ENCODE results near the gene OR7C1.
"Not testable (repeated sequence)": the region's sequence is repeated elsewhere in the genome, so short reads cannot be mapped to it uniquely, and the experiment has no call there.

Gene OR7C1

DNA sequence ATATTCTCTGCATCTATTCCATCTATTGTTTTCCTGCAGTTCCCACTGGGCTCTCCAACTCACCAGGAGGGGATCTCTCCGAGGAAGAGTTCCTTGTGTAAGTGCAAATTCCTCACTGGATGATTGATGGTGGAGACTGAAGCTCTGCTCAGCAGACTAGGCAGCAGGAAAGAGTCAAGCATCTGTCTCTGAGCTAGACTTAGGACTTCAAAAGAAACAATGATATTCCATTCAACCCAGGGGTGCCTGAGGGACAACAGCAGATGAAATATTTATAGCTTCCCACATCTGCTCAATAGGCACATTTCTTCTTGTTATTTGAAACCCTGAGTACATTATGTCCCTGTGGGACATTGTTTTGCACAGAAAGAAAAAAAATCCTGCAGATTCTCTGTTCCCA, at the start of gene OR7C1, which contains the start of gene OR7A5:
TSS of gene OR7C1 (minus strand) at position 175 of the 400 bp plus-strand sequence. CDS start 35,049 bp downstream, outside the sequence.
TSS of gene OR7A5 (minus strand) at position 175 of the 400 bp plus-strand sequence. CDS start 6,944 bp downstream, outside the sequence.
- no peak for DNase-seq

DNA sequence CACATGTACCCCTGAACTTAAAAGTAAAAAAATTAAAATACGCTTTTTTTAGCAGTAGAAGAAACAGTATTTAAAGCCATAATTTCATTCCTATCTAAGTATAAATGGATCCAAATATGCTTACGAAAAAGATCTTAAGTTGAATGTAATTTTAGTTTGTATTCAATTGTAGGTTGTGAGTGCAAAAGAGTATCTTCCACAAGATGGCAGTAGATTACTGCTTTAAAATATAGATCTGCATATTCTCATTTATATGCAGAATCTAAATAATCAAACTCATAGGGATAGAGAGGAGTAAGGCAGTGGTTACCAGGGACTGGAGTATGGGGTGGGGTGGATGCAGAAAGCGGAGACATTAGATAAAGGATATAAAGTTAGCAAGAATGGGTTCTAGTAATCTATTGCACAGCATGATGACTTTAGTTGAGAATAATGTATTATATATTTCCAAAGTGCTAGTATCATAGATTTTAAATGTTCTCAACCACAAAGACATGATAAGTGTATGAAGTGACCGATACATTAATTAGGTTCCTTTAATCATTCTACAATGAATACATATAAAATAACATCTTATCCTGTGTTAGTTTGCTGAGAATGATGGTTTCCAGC, 36.7 kb upstream of the OR7C1 start:
- DNase-seq: no peak

DNA sequence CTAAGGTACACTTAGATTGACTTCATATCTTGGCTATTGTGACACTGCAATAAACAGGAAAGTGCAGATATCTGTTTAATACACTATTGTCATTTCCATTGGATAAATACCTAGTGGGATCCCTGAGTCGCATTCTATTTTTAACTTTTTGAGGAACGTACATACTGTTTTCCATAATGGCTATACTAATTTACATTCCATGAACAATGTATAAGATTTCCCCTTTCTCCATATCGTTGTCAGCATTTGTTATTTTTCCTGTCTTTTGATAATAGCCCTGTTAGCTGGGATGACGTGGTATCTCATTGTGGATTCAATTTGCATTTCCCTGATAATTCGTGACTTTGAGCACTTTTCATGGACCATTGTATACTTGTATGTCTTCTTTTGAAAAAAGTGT, 33.5 kb upstream of the OR7C1 start:
- no peak for DNase-seq

DNA sequence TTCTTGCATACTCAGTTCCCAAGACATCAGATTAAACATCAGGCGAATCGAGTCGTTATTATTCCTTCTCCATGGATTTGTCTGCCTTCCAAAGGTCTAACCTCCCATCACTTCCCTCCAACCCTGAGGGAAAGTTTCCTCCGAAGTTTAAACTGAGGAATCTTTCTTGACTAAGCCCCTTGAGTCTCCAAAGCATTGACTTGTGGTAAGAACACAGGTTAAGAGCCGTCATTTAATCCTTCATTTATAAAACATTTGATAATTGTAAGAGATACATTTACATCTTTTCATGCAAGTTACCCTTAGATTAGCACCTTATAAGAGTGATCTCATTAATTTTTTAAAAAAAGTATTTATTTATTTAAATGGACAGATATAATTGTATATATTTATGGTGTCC, 13.8 kb upstream of the OR7C1 start, which contains the start of gene OR7A10:
TSS of gene OR7A10 (minus strand) at position 101 of the 400 bp plus-strand sequence. CDS start 7,045 bp downstream, outside the sequence.
- no peak for DNase-seq

DNA sequence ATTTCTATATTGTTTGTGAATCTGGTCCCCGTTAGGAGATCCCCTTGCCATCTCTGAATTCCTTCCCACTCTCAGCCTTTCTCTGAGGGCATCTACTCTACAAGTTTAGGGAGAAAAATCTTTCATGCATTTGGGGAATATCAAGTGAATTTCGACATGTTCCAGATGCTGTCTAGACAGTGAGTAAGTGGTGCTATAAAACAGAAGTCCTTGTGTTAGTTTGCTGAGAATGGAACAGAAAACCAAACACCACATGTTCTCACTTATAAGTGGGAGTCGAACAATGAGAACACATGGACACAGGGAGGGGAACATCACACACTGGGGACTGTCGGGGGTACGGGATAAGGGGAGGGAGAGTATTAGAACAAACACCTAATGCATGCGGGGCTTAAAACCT, 8.6 kb upstream of the OR7C1 start:
- no peak for DNase-seq

DNA sequence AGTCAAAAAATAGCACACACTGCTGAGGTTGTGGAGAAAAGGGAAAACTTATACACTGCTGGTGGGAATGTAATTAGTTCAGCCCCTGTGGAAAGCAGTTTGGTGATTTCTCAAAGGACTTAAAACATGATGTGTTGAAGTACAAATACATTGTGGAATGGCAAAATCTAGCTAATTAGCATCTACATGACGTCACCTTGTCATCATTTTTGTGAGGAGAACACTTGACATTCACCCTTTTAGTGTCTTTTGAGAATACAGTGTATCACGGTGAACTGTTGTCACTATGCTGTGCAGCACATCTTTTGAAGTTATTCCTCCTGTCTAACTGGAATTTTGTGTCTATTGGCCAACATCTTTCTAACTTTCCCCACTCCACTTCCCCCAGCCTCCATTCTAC, 8.2 kb upstream of the OR7C1 start:
- no peak for DNase-seq

DNA sequence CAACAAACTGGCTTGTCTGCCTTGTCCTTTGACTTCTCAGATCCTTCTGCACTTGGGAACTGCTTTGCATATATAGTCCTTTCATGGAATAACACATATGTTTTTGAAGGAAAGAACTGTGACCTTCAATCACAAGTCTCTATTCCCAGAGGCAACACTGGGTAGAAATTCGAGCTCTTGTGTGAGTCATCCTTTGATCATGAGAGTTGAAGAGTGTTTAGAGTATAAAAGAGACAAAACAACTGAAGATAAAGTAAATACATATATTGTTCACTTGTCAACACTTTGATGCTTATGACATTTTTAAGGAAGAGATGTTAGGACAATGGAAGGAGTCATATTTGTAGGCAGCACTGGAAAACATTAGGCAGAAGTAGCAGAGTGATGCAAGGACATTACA, 5.2 kb upstream of the OR7C1 start:
- DNase-seq: no peak

DNA sequence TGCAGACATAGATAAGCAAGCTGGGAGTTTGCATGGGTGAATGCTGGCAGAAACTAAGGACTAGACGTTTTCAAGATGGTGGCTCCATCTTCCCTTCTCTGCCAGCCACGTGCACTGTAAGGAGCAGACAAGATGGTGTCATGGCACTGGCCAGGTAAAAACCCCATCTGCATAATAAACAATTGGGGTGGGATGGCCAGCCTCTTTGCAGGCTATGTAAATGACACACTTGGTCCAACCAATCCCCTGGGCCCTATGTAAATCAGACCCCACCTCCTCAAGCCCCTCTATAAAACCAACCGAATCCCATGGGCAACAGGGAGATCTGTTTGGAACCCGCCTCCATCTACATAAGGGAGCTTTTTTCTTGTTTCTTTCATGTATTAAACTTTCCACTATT, 2.4 kb upstream of the OR7C1 start:
- no peak for DNase-seq

DNA sequence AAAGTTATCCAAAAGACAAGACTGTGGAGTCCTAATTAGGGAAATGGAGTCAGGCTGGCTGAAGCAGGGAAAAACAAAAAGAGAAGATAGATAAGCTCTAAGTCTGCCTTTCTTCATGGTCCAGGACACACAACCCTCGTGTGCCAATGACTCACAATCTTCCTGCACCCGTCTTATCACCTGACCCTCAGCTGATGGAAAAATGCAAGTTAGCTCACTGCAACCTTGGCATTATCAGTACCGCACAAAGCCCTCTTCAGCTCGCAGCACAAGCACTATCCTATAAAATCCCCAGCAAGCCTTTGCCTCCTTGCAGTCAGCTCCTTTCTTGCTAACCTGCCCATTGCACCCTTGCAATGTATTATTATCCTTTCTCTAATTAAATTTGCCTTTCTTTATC, 4.3 kb downstream of the OR7C1 start:
- DNase-seq: no peak

DNA sequence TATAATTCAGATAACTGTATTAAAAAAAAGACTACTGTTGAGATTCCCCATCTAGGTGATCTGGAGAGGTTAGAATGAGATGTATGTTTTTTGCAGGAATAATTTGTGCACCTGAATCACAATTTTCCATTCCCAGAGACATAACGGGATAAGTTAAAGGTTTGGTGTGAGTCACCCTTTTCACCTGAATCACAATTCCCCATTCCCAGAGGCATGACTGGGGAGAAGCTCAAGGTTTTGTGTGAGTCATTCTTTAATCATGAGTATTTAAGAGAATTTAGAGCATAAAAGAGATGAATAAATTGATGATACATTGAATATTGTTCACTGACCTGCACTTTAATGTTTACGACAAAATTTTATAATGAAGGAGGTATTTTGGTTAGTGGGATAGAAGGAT, 9.0 kb downstream of the OR7C1 start:
- DNase-seq: no peak

DNA sequence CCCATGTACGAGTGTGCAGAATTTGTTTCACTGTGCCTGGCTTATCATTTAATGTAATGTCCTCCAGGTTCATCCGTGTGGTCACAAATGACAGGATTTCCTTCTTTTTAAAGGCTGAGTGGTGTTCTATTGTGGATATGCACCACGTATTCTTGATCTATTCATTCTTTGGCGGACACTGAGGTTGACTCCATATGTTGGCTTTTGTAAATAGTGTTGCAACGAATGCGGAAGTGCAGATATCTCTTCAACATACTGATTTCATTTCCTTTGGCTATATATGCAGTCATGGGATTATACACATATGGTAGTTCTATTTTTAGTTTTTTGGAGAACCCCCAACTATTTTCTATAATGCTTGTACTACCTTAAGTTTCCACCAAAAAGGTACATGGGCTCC, 13.0 kb downstream of the OR7C1 start:
- DNase-seq: no peak

DNA sequence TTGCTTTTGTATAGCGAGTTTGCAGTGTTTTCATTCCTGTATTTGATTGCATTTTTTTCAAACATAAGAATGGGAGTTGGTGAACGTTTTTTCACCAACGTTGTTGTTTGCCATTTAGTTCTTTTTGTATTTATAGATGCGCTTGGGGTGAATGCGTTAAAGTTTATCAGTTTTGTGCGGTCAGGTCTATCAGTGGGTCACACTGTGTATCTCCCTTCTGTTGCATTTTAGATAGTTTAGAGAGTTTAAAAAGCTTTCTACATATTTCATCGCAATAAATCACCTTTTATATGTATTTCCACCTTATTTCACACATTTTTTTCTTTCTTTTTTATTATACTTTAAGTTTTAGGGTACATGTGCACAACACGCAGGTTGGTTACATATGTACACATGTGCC, 16.4 kb downstream of the OR7C1 start:
- DNase-seq: no peak

DNA sequence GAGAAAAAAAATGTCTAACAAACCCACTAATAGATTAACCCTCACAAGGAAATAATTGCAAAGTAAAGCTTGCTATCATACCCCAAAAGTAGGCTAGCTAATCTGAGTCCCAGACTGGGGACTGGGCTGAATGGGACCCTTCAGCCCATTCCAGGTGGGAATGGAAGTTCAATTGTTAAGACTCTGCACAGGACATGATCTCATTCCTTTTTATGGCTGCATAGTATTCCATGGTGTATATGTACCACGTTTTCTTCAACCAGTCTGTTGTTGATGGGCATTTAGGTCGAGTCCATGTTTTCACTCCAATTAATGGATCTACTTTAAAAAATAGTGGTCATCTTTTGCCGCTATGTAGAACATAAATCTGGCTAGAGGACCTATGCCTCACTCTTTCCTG, 17.9 kb downstream of the OR7C1 start:
- no peak for DNase-seq

DNA sequence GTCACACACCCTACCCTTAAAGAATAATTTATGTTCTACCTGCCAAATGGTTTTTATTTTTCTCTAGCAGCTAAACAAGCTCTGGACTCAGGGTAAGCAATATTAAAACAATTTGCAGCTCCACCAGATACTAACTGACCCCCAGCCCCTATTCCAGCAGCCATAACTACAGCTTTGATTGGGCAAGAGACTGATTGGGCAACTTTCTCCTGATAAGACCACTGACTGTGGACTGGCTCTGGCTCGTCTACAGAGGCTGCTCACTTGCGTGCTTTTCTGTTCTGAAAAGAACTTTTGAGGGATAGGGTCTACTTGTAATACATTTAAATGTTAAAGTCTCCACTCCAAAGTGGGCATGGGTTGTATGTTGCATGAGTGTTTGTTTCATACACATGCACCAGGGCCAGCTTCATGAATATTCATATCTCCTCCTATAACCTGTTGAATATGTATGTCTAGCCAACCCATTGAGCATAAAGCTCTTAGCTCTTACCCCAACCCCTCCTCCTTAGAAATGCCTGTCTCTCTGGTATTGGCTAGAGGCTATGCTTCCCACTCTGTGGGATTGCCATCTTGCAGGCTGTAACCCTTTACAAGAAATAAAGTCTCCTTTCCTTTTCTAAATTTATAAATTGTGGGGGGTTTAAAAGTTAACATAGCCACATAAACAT, 19.9 kb downstream of the OR7C1 start:
- no peak for DNase-seq

DNA sequence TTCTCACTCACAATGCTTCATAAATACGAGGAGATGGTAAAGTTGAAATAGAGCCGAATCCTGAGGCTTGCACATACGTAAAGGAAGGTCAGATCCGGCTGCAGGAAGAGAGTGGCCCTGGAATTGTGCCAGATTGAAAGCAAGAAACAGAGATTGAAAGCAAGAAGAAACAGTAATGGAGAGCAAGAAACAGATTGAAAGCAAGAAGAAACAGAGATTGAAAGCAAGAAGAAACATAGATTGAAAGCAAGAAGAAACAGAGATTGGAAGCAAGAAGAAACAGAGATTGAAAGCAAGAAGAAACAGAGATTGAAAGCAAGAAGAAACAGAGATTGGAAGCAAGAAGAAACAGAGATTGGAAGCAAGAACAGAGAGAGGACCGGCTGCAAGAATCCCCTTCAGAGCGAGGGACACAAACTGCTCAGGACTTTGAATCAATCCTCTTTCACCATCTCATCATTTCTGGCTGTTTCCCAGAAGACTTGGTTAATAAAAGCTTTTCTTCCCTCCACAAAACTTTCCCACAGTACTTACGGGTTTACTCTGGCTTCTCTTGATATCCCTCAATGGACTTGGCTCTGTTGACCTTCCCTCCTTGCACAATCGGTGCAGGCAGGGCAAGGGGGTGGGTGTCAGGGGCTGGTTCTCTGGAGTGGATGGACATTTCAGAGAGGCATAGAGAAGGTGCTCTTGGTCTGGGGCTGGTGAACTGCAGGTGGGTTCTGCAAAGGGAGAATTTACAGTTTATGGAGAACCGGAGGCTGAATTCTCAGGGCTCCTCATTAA, 25.5 kb downstream of the OR7C1 start:
- no peak for DNase-seq

DNA sequence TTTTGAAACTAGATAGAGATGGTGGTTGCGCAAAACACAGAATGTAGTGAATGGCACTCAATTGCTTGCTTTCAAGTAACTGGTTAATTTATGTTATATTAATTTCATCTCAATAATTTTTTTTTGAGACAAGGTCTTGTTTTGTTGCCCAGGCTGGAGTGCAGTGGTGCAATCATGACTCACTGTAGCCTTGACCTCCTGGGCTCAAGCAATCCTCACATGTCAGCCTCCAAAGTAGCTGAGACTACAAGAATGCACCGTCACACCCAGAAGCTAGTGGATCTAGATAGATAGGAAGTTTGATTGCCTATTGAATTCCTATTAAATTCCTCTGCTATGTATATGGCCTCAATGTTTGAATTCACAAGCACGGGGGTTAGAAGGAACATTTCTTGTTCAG, 30.2 kb downstream of the OR7C1 start:
- DNase-seq: no peak

DNA sequence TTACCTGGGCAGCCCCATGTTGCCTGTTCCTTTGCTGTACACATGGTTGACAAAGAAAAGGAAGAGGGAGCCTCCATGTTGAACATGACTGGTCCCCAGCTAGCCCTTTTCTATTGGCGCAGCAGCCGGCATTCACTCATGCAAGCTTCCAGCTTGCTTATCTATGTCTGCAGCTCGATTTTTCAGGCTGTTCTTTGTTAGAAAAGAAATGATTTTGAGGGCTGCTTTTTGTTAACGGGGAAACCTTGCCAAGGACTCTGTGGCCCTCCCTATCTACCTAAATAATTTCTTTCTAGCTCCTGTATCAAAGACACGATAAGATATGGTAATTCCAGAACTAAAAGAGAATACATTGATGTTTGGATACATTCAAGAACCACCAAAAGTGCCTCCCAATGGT, 36.2 kb downstream of the OR7C1 start:
- DNase-seq: no peak

DNA sequence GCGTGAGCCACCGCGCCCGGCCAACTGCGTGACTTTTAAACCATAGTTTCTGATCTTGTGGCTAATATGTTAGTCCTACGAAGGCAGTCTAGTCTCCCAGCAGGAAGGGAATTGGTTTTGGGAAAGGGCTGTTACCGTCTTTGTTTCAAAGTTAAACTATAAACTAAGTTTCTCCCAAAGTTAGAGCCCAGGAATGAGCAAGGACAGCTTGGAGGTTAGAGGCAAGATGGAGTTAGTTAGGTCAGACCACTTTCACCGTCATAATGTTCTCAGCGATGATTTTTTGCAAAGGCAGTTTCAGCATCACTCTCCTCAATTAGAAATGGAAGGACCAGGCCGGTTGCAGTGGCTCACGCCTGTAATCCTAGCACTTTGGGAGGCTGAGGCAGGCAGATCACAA, 39.0 kb downstream of the OR7C1 start:
- no peak for DNase-seq

DNA sequence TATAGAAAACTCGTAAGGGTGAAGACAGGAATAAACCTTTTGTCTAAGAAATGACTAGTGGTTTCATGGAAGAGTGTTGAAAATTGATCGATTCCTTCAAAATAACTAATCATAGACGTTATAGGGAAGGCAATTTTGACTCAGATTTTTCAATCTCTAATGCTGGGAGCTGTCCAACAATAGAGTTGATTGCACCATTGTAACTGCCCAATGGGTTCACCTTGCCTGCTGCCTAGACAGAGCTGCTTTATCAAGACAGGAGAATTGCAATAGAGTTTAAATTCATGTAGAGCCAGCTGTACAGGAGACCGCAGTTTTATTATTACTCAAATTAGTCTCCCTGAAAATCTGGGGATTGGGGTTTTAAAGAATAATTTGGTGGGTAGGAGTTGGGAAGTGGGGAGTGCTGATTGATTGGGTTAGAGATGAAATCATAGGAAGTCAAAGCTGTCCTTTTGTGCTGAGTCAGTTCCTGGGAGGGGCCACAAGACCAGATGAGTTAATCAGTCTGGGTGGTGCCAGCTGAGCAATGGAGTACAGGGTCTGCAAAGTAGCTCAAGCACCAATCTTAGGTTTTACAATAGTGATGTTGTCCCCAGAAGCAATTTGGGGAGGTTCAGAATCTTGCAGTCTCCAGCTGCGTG, 39.8 kb downstream of the OR7C1 start:
- DNase-seq: no peak

DNA sequence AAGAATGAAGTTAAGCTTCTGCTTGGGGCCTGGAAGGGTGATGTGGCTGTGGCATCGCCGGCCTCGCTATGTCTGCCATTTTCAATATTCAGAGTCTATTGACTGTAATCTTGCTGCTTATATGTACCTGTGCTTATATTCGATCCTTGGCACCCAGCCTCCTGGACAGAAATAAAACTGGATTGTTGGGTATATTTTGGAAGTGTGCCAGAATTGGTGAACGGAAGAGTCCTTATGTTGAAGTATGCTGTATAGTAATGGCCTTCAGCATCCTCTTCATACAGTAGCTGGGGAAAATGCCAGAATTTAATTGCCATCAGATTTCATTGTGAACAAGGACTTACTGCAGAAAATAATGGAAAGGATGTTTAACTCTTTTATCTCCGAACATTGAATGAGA, 42.7 kb downstream of the OR7C1 start:
- DNase-seq: not testable (repeated sequence)

DNA sequence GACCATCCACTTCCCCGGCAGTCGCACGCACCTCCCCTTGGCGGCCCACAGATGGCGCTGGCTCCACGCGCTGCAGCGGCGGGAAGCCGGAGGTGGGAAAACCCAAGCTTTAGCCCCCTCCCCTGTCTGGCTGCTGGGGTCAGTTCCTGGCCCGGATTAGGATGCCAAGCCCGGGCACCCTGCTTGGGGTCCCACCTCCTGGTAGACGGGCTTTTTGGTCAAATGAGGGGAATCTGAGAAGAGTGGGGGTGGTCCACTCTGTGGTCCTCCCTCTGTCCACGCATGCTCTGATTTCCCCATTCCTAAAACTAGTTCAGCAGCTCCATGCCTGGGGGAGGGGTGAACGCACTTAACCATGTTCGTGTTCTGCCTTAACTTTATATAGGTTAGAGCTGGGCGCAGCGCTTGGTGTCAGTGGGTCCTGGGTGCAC, 48.5 kb downstream of the OR7C1 start:
- peak; percentile 34 to 47 for DNase-seq

DNA sequence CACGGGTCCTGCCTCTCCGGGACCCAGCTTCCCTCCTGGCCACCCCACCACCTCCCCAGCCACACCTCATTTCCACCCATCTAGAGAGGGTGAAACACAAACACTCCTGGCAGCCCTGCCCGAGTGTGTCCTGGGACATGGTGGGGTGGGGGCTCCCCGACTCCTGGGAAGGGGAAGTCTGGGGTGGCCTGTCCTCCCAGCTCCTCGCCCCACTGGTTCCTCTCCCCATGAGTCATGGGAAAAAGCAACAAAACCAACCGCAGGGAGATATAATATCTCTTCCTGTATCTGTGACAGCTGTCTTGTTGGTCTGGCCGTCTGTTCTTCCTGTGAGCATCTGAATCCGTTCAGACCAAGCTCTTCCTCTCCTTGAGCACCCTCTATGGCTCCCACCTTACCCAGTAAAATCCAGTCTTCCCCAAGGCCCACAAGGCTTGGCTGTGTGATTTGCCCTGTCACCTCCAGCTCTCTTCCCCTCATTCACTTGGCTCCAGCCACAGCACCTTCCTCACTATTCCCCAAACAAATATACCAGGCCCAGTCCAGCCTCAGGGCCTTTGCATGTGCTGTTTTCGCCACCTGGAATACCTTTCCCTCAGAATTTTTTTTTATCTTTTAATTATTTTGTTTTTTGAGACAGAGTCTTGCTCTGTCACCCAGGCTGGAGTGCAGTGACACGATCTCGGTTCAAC, 49.7 kb downstream of the OR7C1 start:
- DNase-seq: peak; percentile 15 to 30

DNA sequence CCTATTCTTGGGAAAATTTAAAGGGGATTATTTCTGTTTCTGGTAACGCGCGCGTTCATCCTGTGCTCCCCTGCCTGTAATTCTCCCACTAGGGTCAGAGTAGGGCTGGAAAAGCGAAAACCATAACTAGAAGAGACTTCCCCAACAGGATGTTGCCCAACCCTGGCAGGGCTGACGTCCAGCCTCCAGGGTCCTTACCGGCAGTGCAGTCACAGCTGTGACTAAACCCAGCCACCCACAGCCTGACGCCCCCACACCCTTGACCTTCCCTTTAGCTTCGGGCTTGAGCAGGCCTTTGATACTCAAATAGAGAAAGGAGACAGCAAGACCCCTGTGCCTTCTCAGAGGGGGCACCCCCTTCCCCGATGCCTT, 50.3 kb downstream of the OR7C1 start:
- DNase-seq: peak; percentile 31 to 47
